Middle frontal gyrus (tissue), 1 donor: ENCODE data around the gene RIOK1.
"Not testable (repeated sequence)": the region's sequence is repeated elsewhere in the genome, so short reads cannot be mapped to it uniquely, and the experiment has no call there.

ENCODE experiments used
- DNase-seq: peaks from one replicate; pipeline ENCODE4 v3.0.0-alpha.2; 2015; ENCODE audit warnings: low spot score; ENCODE audit errors: extremely low spot score

The RIOK1 gene

DNA sequence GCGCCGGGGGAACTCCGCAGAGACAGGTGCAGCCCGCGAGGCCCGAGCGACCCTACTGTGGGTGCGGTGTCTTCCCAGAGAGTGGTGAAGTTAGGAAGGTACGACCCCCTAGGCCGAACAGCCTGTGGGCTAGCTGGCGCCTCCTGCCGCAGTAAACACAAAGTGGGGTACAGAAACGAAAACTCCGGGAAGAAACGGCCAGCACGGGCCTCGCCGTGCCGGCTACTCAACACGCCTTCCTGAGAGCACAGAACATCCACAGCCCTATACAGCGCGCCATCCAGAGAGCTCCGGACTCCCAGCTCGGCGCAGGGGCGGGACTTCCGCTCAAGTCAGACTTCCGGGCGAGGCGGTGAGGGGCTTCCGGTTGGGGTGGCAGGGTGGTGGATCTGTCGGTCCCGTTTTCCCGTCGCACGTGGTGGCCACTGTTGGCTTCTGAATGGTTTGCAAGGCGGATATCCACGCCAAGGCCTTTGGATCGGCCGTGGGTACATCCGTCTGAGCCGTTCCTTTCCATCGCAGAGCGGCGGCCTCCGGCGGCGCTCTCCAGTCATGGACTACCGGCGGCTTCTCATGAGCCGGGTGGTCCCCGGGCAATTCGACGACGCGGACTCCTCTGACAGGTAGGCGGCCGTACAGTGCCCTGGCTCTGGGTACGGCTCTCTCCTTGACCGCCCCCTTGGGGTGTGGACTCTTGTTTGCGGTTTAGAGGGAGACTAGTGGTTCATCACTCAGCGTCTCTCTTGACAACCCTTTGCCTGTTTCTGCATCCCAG is at the start of gene RIOK1, which contains the start of gene CAGE1:
RIOK1 (plus strand) TSS at position 358 of the 775 bp plus-strand sequence; CDS start at position 553, 195 bp downstream.
CAGE1 (minus strand) TSS at position 292 of the 775 bp plus-strand sequence. CDS start 2,569 bp downstream, outside the sequence.
- peak; percentile 90 for DNase-seq

- no peak for DNase-seq
Measured at GRCh38 chr6:7341271-7341670, 48.3 kb upstream of the RIOK1 start.

- no peak for DNase-seq
Measured at GRCh38 chr6:7341989-7342742, 47.4 kb upstream of the RIOK1 start.

DNA sequence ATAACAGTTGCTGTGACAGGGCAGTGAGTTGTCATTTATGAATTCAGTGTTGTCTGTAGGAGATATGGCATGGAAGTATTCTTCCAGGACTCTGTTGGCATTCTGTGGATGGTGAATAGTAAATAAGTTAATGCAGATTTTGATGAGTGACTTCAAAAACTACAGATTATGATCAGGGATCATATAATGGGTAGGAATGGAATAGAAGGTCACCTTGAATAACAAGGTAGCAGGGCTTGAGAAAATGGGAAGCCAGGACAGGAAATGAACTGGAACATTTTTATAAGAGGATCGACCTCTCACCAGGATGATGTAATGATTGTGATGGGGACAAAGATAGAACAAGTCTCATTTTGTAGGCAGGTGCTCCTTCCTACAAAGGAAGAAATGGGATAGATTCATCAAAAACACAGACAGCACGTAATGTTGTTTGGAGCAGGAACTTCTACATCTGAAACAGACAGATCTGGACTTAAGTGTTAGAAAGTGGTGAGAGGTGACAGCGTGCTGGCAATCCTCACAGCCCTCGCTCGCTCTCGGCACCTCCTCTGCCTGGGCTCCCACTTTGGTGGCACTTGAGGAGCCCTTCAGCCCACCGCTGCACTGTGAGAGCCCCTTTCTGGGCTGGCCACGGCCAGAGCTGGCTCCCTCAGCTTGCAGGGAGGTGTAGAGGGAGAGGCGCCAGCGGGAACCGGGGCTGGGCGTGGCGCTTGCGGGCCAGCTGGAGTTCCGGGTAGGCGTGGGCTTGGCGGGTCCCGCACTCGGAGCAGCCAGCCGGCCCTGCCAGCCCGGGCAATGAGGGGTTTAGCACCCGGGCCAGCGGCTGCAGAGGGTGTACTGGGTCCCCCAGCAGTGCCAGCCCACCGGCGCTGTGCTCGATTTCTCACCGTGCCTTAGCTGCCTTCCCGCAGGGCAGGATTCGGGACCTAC is 45.8 kb upstream of the RIOK1 start:
- DNase-seq, result no peak

DNA sequence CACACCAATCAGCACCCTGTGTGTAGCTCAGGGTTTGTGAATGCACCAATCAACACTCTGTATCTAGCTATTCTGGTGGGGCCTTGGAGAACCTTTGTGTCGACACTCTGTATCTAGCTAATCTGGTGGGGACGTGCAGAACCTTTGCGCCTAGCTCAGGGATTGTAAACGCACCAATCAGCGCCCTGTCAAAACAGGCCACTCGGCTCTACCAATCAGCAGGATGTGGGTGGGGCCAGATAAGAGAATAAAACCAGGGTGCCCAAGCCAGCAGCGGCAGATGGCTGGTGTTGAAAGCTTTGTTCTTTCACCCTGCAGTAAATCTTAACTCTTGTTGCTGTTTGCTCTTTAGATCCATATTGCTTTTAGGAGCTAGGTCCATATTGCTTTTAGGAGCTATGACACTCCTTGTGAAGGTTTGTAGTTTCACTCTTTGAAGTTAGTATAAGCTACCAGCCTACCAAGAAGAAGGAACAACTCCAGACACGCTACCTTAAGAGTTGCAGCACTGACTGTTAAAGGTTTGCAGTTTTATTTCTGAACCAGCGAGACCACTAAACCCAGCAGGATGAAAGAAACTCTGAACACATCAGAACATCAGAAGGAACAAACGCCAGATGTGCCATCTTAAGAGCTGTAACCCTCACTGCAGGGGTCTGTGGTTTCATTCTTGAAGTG is 44.7 kb upstream of the RIOK1 start:
- DNase-seq, result not testable (repeated sequence)

GRCh38 chr6:7347551-7347997 is 42.0 kb upstream of the RIOK1 start:
- DNase-seq, result not testable (repeated sequence)

- DNase-seq, result not testable (repeated sequence)
Measured at GRCh38 chr6:7350591-7350990, 39.0 kb upstream of the RIOK1 start.

- not testable (repeated sequence) for DNase-seq
Measured at GRCh38 chr6:7351916-7352315, 37.7 kb upstream of the RIOK1 start.

DNA sequence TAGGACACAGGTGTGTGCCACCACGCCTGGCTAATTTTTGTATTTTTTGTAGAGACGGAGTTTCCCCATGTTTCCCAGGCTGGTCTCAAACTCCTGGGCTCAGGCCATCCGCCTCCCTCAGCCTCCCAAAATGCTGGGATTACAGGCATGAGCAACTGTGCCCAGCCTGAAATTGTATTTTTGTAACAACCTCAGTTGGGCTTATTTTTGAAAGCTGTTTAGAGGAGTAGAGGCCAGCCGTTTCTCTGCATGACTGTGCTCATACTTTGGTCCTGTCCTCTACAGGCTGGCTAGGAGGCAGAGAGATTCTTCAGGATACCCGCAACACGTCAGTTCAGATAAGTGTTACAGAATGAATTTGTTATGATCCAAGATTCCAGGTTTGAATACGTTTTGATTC is 22.2 kb upstream of the RIOK1 start:
- no peak for DNase-seq

GRCh38 chr6:7373739-7374138 is 15.9 kb upstream of the RIOK1 start:
- no peak for DNase-seq

DNA sequence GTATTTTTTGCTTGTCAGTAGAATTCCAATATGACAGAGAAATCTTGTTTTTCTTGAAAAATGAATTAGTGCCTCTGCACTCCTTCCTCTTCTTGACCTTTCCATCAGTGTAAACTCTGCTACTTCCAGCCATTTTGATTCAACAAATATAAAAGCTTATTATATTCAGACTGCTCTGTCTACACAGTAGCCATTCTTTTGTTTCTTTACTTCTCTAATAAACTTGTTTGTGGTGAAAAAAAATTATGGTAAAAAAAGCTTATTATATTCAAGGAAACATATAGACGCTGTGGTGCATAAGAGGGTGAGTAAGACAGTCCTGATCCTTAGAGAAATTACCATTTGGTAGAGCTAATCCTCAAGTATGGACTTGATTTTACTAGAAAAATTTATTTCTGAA is 11.6 kb upstream of the RIOK1 start:
- no peak for DNase-seq

GRCh38 chr6:7378740-7379139 is 10.9 kb upstream of the RIOK1 start:
- DNase-seq, result no peak

GRCh38 chr6:7381092-7381491 is 8.5 kb upstream of the RIOK1 start:
- no peak for DNase-seq

GRCh38 chr6:7389162-7389450 is 502 bp upstream of the RIOK1 start:
- DNase-seq, result no peak

DNA sequence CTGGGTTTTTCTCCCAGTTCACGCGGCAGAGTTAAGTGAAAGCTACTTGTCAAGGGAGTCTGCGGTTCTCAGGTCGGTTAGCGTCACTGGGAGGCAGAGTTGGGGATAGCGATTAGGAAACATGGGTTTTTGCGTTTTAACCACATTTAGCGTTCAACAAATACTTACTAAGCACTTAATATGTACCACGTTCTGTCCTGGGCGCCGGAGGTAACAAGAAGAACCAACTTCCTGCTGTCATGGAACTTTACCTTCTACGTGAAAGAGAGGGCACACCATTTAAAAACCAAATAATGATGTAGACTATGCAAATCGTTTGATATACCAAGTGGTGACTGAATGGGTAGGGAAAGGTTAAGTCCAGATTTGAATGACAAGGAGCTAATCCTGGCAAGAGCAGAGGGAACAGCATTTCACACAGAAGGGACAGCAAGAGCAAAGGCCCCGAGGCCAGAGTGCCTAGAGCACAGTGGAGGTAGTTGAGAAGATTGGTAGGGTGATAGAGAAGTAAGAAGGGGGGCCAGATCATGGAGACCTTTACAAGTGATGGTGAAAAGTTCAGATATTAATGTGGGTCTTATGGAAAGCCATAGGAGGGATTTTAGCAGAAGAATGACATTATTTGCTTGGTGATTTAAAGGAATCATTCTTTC is 744 bp downstream of the RIOK1 start:
- no peak for DNase-seq

DNA sequence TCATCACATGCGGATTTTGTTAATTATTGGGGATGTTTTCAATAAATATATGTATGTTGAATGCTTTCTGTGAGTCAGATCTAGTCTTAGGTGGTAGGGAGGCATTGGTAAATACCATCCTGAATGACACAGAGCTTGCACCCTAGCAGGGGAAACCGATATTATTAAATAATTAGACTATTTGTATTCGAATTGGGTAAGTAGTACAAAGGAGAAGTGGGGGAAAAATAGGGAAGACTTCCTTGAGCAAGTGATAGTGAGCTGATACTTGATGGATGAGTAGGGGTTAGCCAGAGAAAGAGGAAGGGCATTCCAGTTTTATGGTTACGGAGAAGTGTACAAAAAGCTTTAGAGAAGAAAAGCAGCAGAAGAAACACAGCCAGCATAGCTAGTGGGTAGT is 1.5 kb downstream of the RIOK1 start:
- DNase-seq, result no peak

GRCh38 chr6:7392402-7392801 is 2.8 kb downstream of the RIOK1 start:
- DNase-seq, result no peak

- DNase-seq, result no peak
Measured at GRCh38 chr6:7401075-7401474, 11.5 kb downstream of the RIOK1 start.

- DNase-seq, result no peak
Measured at GRCh38 chr6:7402716-7403115, 13.1 kb downstream of the RIOK1 start.

DNA sequence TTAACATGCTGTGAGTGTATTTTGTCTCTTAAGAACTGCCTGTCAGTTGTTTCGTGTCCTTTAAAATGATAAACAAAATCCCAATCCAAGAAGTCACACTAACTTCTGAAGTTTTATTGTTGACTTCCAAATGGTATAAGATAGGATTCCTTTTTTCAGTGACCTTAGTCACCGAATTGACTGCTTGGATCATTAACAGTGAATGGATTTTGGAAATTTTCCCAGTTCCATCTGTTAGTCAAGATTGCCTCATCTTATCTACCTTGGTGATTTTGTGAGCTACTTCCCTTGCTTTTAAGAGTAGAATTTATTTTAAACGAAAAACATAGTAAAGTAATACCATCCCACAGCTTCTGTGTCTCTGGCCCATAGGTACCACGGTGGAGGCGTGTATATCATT is 14.9 kb downstream of the RIOK1 start:
- DNase-seq, result no peak
